Osteoblast (primary cell): ENCODE data around the gene LRRK1. TPM values are rescaled to one million over a fixed set of nuclear protein-coding genes. Genes with fewer than 3 reads are reported as not detected.

Experiments
- DNase-seq: peaks from one replicate; pipeline ENCODE4 v3.0.0; 2011; ENCODE audit warnings: low spot score, mixed read lengths; ENCODE audit not compliant: insufficient read length; ENCODE audit errors: missing footprints
- H2AFZ ChIP-seq: 2 replicates; pipeline ENCODE4 v1.6.0; 2011; ENCODE audit warnings: mild to moderate bottlenecking, low read length
- H3K27ac ChIP-seq: 2 replicates; pipeline ENCODE4 v1.5.1; 2011; ENCODE audit warnings: mild to moderate bottlenecking, low read depth, low read length, moderate library complexity
- H3K27me3 ChIP-seq: 2 replicates; pipeline ENCODE4 v1.6.0; 2012; ENCODE audit warnings: mild to moderate bottlenecking, control low read depth, inconsistent platforms, low read length, moderate library complexity; ENCODE audit not compliant: insufficient read depth
- H3K36me3 ChIP-seq: 2 replicates; pipeline ENCODE4 v1.5.1; 2011; ENCODE audit warnings: mild to moderate bottlenecking, low read length, control low read depth, moderate library complexity; ENCODE audit not compliant: insufficient read depth
- H3K4me1 ChIP-seq: 2 replicates; pipeline ENCODE4 v1.5.1; 2011; ENCODE audit warnings: mild to moderate bottlenecking, low read length, control low read depth, moderate library complexity; ENCODE audit not compliant: insufficient read depth
- H3K4me2 ChIP-seq: 2 replicates; pipeline ENCODE4 v1.6.0; 2011; ENCODE audit warnings: mild to moderate bottlenecking, low read length; ENCODE audit not compliant: insufficient read depth
- H3K4me3 ChIP-seq: fragments of 200-600 bp; sonication (generic); 3 replicates; pipeline ENCODE4 v1.5.1; 2012; ENCODE audit warnings: mild to moderate bottlenecking, low read length, inconsistent platforms; ENCODE audit not compliant: insufficient read depth
- H3K79me2 ChIP-seq: 2 replicates; pipeline ENCODE4 v1.6.0; 2012; ENCODE audit warnings: mild to moderate bottlenecking, low read length, control low read depth, inconsistent platforms; ENCODE audit not compliant: insufficient read depth
- H3K9me3 ChIP-seq: 2 replicates; pipeline ENCODE4 v1.5.1; 2011; ENCODE audit warnings: low read depth, low read length, control low read depth
- H4K20me1 ChIP-seq: 2 replicates; pipeline ENCODE4 v1.6.0; 2012; ENCODE audit warnings: mild to moderate bottlenecking, low read length, control low read depth; ENCODE audit not compliant: insufficient read depth
- CTCF ChIP-seq: IDR thresholded peaks from 2 replicates; pipeline ENCODE4 v1.5.1; 2011; ENCODE audit warnings: mild to moderate bottlenecking, low read depth, low read length, moderate library complexity; ENCODE audit errors: extremely low read depth
- total RNA-seq: library from RNA; depleted of rRNA; stranded (reverse); fragments of >200 nt; gene quantifications from 2 replicates; pipeline ENCODE4 v1.2.3, GENCODE V29; 2012

Gene LRRK1
- total RNA-seq, 1 donor, result 15.2 TPM

GRCh38 chr15:101078669-101079323 is 159.6 kb downstream of the LRRK1 start:
- no peaks in the 10 kb centered on the region for H3K79me2 ChIP-seq
- no peak overlapping the region for H3K4me3 ChIP-seq
- no peak overlapping the region for H3K4me2 ChIP-seq
- H3K36me3 ChIP-seq, result no peaks in the 10 kb centered on the region
- H3K27me3 ChIP-seq, result no peaks in the 10 kb centered on the region
- no peak overlapping the region for H3K27ac ChIP-seq
- H3K4me1 ChIP-seq, result no peaks in the 10 kb centered on the region
- H2AFZ ChIP-seq, result no peak overlapping the region
- H4K20me1 ChIP-seq, result no peaks in the 10 kb centered on the region
- DNase-seq, result peak; percentile 19
- TF ChIP-seq CTCF, result no peak
- no peaks in the 10 kb centered on the region for H3K9me3 ChIP-seq

- Histone ChIP-seq H3K27me3 (no peaks in the 10 kb centered on the region), H3K36me3 (no peaks in the 10 kb centered on the region), H3K4me3 (no peak overlapping the region), H4K20me1 (no peaks in the 10 kb centered on the region), H3K9me3 (no peaks in the 10 kb centered on the region), H3K27ac (no peak overlapping the region), H2AFZ (no peak overlapping the region), H3K79me2 (no peaks in the 10 kb centered on the region), H3K4me2 (no peak overlapping the region), H3K4me1 (no peaks in the 10 kb centered on the region)
- no peak for TF ChIP-seq CTCF
- DNase-seq, result peak; percentile 27
Observed at GRCh38 chr15:101081900-101082299, 162.7 kb downstream of the LRRK1 start.

GRCh38 chr15:101083336-101084045 is 164.3 kb downstream of the LRRK1 start:
- H3K36me3 ChIP-seq, result no peaks in the 10 kb centered on the region
- H4K20me1 ChIP-seq, result no peaks in the 10 kb centered on the region
- DNase-seq, result peak; percentile 31
- H3K27me3 ChIP-seq, result no peaks in the 10 kb centered on the region
- TF ChIP-seq CTCF, result no peak
- H3K9me3 ChIP-seq, result no peaks in the 10 kb centered on the region
- H3K4me1 ChIP-seq, result peaks cover 1% of the 10 kb centered on the region
- H3K27ac ChIP-seq, result no peak overlapping the region
- H2AFZ ChIP-seq, result no peak overlapping the region
- no peak overlapping the region for H3K4me2 ChIP-seq
- H3K79me2 ChIP-seq, result no peaks in the 10 kb centered on the region
- no peak overlapping the region for H3K4me3 ChIP-seq

GRCh38 chr15:101084801-101085200 is 165.6 kb downstream of the LRRK1 start:
- Histone ChIP-seq H2AFZ (no peak overlapping the region), H3K4me2 (no peak overlapping the region), H3K79me2 (no peaks in the 10 kb centered on the region), H3K27me3 (no peaks in the 10 kb centered on the region), H3K4me1 (peaks cover 9% of the 10 kb centered on the region), H4K20me1 (no peaks in the 10 kb centered on the region), H3K4me3 (no peak overlapping the region), H3K27ac (no peak overlapping the region), H3K36me3 (no peaks in the 10 kb centered on the region), H3K9me3 (no peaks in the 10 kb centered on the region)
- no peak for TF ChIP-seq CTCF
- DNase-seq, result peak; percentile 38
